GM23338 (cell line): ENCODE results near the gene ECHDC1. TPM values are rescaled to one million over a fixed set of nuclear protein-coding genes. Genes with fewer than 3 reads are reported as not detected.

Source experiments
- ATAC-seq: fragments of 200-7000 bp; cut with Tn5 transposase; 3 replicates; pipeline ENCODE4 v1.9.1; 2020
- DNase-seq: peaks from one replicate; pipeline ENCODE4 v3.0.0-alpha.2; 2015; ENCODE audit warnings: low spot score
- H2AFZ ChIP-seq: fragments of 200-600 bp; sonication (generic); 2 replicates; pipeline ENCODE4 v1.8.0; 2016; ENCODE audit warnings: antibody characterized with exemption, mild to moderate bottlenecking, moderate library complexity
- H3F3A ChIP-seq: fragments of 200-600 bp; sonication (generic); replicated peaks from 2 replicates; pipeline ENCODE4 v1.8.0; 2017; ENCODE audit warnings: antibody characterized with exemption, mixed run types, low read depth
- H3K27ac ChIP-seq: fragments of 200-600 bp; sonication (generic); 2 replicates; pipeline ENCODE4 v1.6.1; 2016; ENCODE audit warnings: low read depth
- H3K27me3 ChIP-seq: fragments of 200-600 bp; sonication (generic); 2 replicates; pipeline ENCODE4 v1.8.0; 2016; ENCODE audit warnings: mild to moderate bottlenecking, mixed run types, moderate library complexity; ENCODE audit not compliant: insufficient read depth
- H3K36me3 ChIP-seq: fragments of 200-600 bp; sonication (generic); 2 replicates; pipeline ENCODE4 v1.8.0; 2016; ENCODE audit warnings: mild to moderate bottlenecking; ENCODE audit not compliant: insufficient read depth
- H3K4me1 ChIP-seq: fragments of 200-600 bp; sonication (generic); 2 replicates; pipeline ENCODE4 v1.8.0; 2016; ENCODE audit warnings: mild to moderate bottlenecking, moderate library complexity; ENCODE audit not compliant: insufficient read depth
- H3K4me2 ChIP-seq: fragments of 200-600 bp; sonication (generic); 2 replicates; pipeline ENCODE4 v1.7.1; 2017; ENCODE audit warnings: mixed run types
- H3K4me3 ChIP-seq: fragments of 200-600 bp; sonication (generic); 2 replicates; pipeline ENCODE4 v1.6.1; 2016; ENCODE audit warnings: mixed run types
- H3K79me2 ChIP-seq: fragments of 200-600 bp; sonication (generic); replicated peaks from 2 replicates; pipeline ENCODE4 v1.8.0; 2017; ENCODE audit warnings: mild to moderate bottlenecking; ENCODE audit not compliant: insufficient read depth
- H3K9me2 ChIP-seq: fragments of 200-600 bp; sonication (generic); 2 replicates; pipeline ENCODE4 v1.8.0; 2017; ENCODE audit not compliant: insufficient read depth
- H4K20me1 ChIP-seq: fragments of 200-600 bp; sonication (generic); replicated peaks from 2 replicates; pipeline ENCODE4 v1.8.0; 2017; ENCODE audit warnings: mild to moderate bottlenecking; ENCODE audit not compliant: insufficient read depth
- H3K27ac Mint-ChIP-seq: 2 replicates; pipeline ENCODE4 v1.8.0; 2020; ENCODE audit warnings: inconsistent platforms, mild to moderate bottlenecking, moderate library complexity, mixed read lengths
- H3K27me3 Mint-ChIP-seq: 3 replicates; pipeline ENCODE4 v1.8.0; 2022; ENCODE audit warnings: low read depth, mild to moderate bottlenecking, moderate library complexity, mixed read lengths, inconsistent platforms; ENCODE audit not compliant: insufficient read depth, poor library complexity
- H3K36me3 Mint-ChIP-seq: 3 replicates; pipeline ENCODE4 v1.8.0; 2021; ENCODE audit warnings: low read depth, mild to moderate bottlenecking, inconsistent platforms, moderate library complexity, mixed read lengths
- H3K4me1 Mint-ChIP-seq: 3 replicates; pipeline ENCODE4 v1.8.0; 2020; ENCODE audit warnings: mild to moderate bottlenecking, inconsistent platforms, mixed read lengths
- H3K4me3 Mint-ChIP-seq: 3 replicates; pipeline ENCODE4 v1.8.0; 2021; ENCODE audit warnings: moderate library complexity, mild to moderate bottlenecking, inconsistent platforms, mixed read lengths
- H3K9me3 Mint-ChIP-seq: 3 replicates; pipeline ENCODE4 v1.8.0; 2020; ENCODE audit warnings: moderate library complexity, mild to moderate bottlenecking, inconsistent platforms, mixed read lengths
- CREB1 ChIP-seq: fragments of 250-450 bp; sonication (Bioruptor Pico); IDR thresholded peaks from 2 replicates; pipeline ENCODE4 v1.5.0; 2020; ENCODE audit warnings: low read depth, mild to moderate bottlenecking, moderate library complexity
- EZH2 ChIP-seq: fragments of 200-600 bp; sonication (generic); IDR thresholded peaks from one replicate; pipeline ENCODE4 v1.8.0; 2017; ENCODE audit warnings: antibody characterized with exemption, mild to moderate bottlenecking, low read depth; ENCODE audit not compliant: unreplicated experiment
- EZH2phosphoT487 ChIP-seq: fragments of 200-600 bp; sonication (generic); IDR thresholded peaks from one replicate; pipeline ENCODE4 v1.8.1; 2018; ENCODE audit warnings: antibody characterized with exemption; ENCODE audit not compliant: unreplicated experiment
- JUNB ChIP-seq: IDR thresholded peaks from one replicate; pipeline ENCODE4 v1.6.1; 2016; ENCODE audit warnings: antibody characterized with exemption; ENCODE audit not compliant: unreplicated experiment
- NANOG ChIP-seq: IDR thresholded peaks from 2 replicates; pipeline ENCODE4 v1.6.1; 2016; ENCODE audit warnings: antibody characterized with exemption, borderline replicate concordance
- POLR2AphosphoS5 ChIP-seq: IDR thresholded peaks from 2 replicates; pipeline ENCODE4 v1.6.1; 2016; ENCODE audit warnings: antibody characterized with exemption, low read depth
- STAT1 ChIP-seq: IDR thresholded peaks from one replicate; pipeline ENCODE4 v1.6.1; 2016; ENCODE audit warnings: antibody characterized with exemption; ENCODE audit not compliant: unreplicated experiment
- ZNF114 ChIP-seq: fragments of 250-450 bp; sonication (Bioruptor Pico); IDR thresholded peaks from 2 replicates; pipeline ENCODE4 v1.5.0; 2020; ENCODE audit warnings: mild to moderate bottlenecking, moderate library complexity
- ZNF331 ChIP-seq: fragments of 250-450 bp; sonication (Bioruptor Pico); IDR thresholded peaks from 2 replicates; pipeline ENCODE4 v1.5.0; 2020; ENCODE audit warnings: low read depth, mild to moderate bottlenecking, moderate library complexity
- polyA plus RNA-seq: library from polyadenylated mRNA; unstranded; fragments of >200 nt; fragmentation: Nextera tagmentation; extraction: Ambion mirVana; gene quantifications from 2 replicates; pipeline ENCODE4 v1.2.1, GENCODE V29; 2016
- total RNA-seq: library from RNA; depleted of rRNA; stranded (reverse); fragments of >200 nt; shearing (Covaris generic); gene quantifications from 2 replicates; pipeline ENCODE4 v1.2.3, GENCODE V29; 2014
- TF ChIP-seq, protein P1 (sequence below): IDR thresholded peaks from one replicate; pipeline ENCODE4 v1.6.1; 2018; ENCODE audit warnings: antibody characterized with exemption; ENCODE audit not compliant: unreplicated experiment
- TF ChIP-seq, protein P2 (sequence below), 2 experiments: fragments of 200-600 bp in 1 of 2; sonication (generic) in 1 of 2; conservative IDR thresholded peaks; 2 replicates each; pipeline versions ENCODE4 v1.5.1 to v1.6.1; 2016 to 2017; ENCODE audit warnings: antibody characterized with exemption in 2 of 2, low read depth in 2 of 2, mild to moderate bottlenecking in 2 of 2, moderate library complexity in 1 of 2
- TF ChIP-seq, protein P3 (sequence below): IDR thresholded peaks from 2 replicates; pipeline ENCODE4 v1.6.1; 2016; ENCODE audit warnings: antibody characterized with exemption
- TF ChIP-seq, protein P4 (sequence below): fragments of 250-450 bp; sonication (Bioruptor Pico); IDR thresholded peaks from 2 replicates; pipeline ENCODE4 v1.5.0; 2020; ENCODE audit warnings: mild to moderate bottlenecking, moderate library complexity

ECHDC1 gene
- total and polyA plus RNA-seq, 2 experiments from 2014 or later: 65.8 to 98.4 TPM

DNA sequence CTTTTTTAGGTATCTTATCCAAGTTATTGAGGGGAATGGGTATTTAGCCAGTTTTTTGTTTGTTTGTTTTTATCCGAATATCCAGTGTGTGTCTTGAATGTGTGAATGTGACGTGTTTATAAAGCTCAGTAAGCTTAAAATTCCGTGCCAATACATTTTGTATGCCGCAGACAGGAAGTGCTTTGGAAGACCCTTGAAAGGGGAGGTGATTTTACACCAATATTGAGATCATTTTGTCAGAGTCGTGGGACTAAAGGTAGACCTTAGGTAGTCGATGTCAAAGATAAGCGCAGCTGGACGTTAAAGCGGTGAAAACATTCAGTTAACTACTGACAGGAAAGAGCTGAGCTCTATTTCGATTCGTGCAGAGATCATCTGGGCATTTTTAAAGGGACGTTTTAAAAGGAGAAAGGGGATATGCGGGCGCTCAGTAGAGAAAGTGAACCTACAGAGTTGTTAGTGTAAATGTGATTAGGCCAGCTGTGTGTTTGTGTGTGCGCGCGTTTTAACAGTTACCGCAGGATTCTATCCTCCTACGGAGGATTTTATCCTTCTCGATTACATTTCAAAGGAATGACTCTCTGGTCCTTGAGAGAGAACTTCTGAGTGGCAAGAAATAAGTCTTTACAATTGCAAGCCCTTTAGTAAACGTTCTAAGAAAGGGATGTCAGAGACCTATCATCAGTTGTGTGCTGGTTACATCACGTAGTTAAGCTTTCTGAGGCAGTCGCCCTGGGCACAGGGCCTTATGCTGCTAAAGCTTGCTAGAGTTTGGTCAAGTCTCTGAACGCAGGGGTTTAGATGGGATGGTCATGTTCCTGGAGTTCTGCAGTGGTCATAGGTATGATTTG lies 625 bp upstream of the ECHDC1 start:
- Histone ChIP-seq H3K4me1 (peaks cover 42% of the 10 kb centered on the region), H3K27ac (peak overlapping the region; percentile 77), H3K79me2 (peaks cover 60% of the 10 kb centered on the region), H4K20me1 (no peaks in the 10 kb centered on the region), H2AFZ (no peak overlapping the region), H3F3A (no peaks in the 10 kb centered on the region), H3K27me3 (no peaks in the 10 kb centered on the region), H3K9me2 (no peaks in the 10 kb centered on the region), H3K4me3 (peak overlapping the region; percentile 64), H3K4me2 (peak overlapping the region; percentile 79), H3K36me3 (no peaks in the 10 kb centered on the region)
- Mint-ChIP-seq H3K36me3 (peaks cover 10% of the 10 kb centered on the region; the same call in 2 of the 3 replicates), H3K27me3 (no peaks in the 10 kb centered on the region), H3K4me1 (peaks cover 18% of the 10 kb centered on the region), H3K9me3 (no peaks in the 10 kb centered on the region), H3K4me3 (no peak overlapping the region), H3K27ac (no peak overlapping the region)
- TF ChIP-seq, protein P1, sequence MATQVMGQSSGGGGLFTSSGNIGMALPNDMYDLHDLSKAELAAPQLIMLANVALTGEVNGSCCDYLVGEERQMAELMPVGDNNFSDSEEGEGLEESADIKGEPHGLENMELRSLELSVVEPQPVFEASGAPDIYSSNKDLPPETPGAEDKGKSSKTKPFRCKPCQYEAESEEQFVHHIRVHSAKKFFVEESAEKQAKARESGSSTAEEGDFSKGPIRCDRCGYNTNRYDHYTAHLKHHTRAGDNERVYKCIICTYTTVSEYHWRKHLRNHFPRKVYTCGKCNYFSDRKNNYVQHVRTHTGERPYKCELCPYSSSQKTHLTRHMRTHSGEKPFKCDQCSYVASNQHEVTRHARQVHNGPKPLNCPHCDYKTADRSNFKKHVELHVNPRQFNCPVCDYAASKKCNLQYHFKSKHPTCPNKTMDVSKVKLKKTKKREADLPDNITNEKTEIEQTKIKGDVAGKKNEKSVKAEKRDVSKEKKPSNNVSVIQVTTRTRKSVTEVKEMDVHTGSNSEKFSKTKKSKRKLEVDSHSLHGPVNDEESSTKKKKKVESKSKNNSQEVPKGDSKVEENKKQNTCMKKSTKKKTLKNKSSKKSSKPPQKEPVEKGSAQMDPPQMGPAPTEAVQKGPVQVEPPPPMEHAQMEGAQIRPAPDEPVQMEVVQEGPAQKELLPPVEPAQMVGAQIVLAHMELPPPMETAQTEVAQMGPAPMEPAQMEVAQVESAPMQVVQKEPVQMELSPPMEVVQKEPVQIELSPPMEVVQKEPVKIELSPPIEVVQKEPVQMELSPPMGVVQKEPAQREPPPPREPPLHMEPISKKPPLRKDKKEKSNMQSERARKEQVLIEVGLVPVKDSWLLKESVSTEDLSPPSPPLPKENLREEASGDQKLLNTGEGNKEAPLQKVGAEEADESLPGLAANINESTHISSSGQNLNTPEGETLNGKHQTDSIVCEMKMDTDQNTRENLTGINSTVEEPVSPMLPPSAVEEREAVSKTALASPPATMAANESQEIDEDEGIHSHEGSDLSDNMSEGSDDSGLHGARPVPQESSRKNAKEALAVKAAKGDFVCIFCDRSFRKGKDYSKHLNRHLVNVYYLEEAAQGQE: no peak
- TF ChIP-seq, protein P2, sequence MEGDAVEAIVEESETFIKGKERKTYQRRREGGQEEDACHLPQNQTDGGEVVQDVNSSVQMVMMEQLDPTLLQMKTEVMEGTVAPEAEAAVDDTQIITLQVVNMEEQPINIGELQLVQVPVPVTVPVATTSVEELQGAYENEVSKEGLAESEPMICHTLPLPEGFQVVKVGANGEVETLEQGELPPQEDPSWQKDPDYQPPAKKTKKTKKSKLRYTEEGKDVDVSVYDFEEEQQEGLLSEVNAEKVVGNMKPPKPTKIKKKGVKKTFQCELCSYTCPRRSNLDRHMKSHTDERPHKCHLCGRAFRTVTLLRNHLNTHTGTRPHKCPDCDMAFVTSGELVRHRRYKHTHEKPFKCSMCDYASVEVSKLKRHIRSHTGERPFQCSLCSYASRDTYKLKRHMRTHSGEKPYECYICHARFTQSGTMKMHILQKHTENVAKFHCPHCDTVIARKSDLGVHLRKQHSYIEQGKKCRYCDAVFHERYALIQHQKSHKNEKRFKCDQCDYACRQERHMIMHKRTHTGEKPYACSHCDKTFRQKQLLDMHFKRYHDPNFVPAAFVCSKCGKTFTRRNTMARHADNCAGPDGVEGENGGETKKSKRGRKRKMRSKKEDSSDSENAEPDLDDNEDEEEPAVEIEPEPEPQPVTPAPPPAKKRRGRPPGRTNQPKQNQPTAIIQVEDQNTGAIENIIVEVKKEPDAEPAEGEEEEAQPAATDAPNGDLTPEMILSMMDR (conservative IDR thresholded peaks at IDR 0.05; ENCODE audit: low read depth in 2 of 2): no peak
- no peak for TF ChIP-seq EZH2
- TF ChIP-seq, protein P3, sequence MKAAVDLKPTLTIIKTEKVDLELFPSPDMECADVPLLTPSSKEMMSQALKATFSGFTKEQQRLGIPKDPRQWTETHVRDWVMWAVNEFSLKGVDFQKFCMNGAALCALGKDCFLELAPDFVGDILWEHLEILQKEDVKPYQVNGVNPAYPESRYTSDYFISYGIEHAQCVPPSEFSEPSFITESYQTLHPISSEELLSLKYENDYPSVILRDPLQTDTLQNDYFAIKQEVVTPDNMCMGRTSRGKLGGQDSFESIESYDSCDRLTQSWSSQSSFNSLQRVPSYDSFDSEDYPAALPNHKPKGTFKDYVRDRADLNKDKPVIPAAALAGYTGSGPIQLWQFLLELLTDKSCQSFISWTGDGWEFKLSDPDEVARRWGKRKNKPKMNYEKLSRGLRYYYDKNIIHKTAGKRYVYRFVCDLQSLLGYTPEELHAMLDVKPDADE: no peak
- TF ChIP-seq NANOG: no peak
- no peak for TF ChIP-seq EZH2phosphoT487
- TF ChIP-seq, protein P4, sequence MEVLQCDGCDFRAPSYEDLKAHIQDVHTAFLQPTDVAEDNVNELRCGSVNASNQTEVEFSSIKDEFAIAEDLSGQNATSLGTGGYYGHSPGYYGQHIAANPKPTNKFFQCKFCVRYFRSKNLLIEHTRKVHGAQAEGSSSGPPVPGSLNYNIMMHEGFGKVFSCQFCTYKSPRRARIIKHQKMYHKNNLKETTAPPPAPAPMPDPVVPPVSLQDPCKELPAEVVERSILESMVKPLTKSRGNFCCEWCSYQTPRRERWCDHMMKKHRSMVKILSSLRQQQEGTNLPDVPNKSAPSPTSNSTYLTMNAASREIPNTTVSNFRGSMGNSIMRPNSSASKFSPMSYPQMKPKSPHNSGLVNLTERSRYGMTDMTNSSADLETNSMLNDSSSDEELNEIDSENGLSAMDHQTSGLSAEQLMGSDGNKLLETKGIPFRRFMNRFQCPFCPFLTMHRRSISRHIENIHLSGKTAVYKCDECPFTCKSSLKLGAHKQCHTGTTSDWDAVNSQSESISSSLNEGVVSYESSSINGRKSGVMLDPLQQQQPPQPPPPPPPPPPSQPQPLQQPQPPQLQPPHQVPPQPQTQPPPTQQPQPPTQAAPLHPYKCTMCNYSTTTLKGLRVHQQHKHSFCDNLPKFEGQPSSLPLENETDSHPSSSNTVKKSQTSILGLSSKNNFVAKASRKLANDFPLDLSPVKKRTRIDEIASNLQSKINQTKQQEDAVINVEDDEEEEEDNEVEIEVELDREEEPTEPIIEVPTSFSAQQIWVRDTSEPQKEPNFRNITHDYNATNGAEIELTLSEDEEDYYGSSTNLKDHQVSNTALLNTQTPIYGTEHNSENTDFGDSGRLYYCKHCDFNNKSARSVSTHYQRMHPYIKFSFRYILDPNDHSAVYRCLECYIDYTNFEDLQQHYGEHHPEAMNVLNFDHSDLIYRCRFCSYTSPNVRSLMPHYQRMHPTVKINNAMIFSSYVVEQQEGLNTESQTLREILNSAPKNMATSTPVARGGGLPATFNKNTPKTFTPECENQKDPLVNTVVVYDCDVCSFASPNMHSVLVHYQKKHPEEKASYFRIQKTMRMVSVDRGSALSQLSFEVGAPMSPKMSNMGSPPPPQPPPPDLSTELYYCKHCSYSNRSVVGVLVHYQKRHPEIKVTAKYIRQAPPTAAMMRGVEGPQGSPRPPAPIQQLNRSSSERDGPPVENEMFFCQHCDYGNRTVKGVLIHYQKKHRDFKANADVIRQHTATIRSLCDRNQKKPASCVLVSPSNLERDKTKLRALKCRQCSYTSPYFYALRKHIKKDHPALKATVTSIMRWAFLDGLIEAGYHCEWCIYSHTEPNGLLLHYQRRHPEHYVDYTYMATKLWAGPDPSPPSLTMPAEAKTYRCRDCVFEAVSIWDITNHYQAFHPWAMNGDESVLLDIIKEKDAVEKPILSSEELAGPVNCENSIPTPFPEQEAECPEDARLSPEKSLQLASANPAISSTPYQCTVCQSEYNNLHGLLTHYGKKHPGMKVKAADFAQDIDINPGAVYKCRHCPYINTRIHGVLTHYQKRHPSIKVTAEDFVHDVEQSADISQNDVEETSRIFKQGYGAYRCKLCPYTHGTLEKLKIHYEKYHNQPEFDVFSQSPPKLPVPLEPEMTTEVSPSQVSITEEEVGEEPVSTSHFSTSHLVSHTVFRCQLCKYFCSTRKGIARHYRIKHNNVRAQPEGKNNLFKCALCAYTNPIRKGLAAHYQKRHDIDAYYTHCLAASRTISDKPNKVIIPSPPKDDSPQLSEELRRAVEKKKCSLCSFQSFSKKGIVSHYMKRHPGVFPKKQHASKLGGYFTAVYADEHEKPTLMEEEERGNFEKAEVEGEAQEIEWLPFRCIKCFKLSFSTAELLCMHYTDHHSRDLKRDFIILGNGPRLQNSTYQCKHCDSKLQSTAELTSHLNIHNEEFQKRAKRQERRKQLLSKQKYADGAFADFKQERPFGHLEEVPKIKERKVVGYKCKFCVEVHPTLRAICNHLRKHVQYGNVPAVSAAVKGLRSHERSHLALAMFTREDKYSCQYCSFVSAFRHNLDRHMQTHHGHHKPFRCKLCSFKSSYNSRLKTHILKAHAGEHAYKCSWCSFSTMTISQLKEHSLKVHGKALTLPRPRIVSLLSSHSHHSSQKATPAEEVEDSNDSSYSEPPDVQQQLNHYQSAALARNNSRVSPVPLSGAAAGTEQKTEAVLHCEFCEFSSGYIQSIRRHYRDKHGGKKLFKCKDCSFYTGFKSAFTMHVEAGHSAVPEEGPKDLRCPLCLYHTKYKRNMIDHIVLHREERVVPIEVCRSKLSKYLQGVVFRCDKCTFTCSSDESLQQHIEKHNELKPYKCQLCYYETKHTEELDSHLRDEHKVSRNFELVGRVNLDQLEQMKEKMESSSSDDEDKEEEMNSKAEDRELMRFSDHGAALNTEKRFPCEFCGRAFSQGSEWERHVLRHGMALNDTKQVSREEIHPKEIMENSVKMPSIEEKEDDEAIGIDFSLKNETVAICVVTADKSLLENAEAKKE (CRISPR knock-in tag): no peak
- TF ChIP-seq ZNF331 (CRISPR knock-in tag): no peak
- no peak for TF ChIP-seq CREB1 (CRISPR knock-in tag)
- no peak for TF ChIP-seq STAT1
- TF ChIP-seq ZNF114 (CRISPR knock-in tag): no peak
- no peak for TF ChIP-seq JUNB
- no peak for TF ChIP-seq POLR2AphosphoS5
- peak; percentile 15 for ATAC-seq
- peak; percentile 45 for DNase-seq
